Transverse colon (tissue), 4 donors: ENCODE measurements around the gene EDAR. TPM values are rescaled to one million over a fixed set of nuclear protein-coding genes. Genes with fewer than 3 reads are reported as not detected.

ENCODE experiments used
- DNase-seq: peaks from one replicate; pipeline ENCODE4 v3.0.0-alpha.2; 2019
- H3K27ac ChIP-seq, 4 donors: fragments of 200-600 bp; sonication (generic); 2 replicates each; pipeline ENCODE4 v1.5.1; 2016 to 2018; ENCODE audit warnings: inconsistent platforms in 4 of 4
- H3K27me3 ChIP-seq: fragments of 200-600 bp; sonication (generic); 2 replicates; pipeline ENCODE4 v1.5.1; 2017; ENCODE audit warnings: inconsistent platforms
- H3K36me3 ChIP-seq, 4 donors: fragments of 200-600 bp; sonication (generic); 2 replicates each; pipeline ENCODE4 v1.5.1; 2017 to 2019; ENCODE audit warnings: inconsistent platforms in 4 of 4
- H3K4me1 ChIP-seq, 4 donors: fragments of 200-600 bp; sonication (generic); 2 replicates each; pipeline ENCODE4 v1.5.1; 2017 to 2020; ENCODE audit warnings: inconsistent platforms in 4 of 4
- H3K4me3 ChIP-seq, 4 donors: fragments of 200-600 bp; sonication (generic); 1 replicate in 1 of 4; 2 replicates in 3 of 4; pipeline versions ENCODE4 v1.5.1 to v1.6.1; 2017 to 2019; ENCODE audit warnings: inconsistent platforms in 4 of 4
- H3K9me3 ChIP-seq, 2 donors: fragments of 200-600 bp; sonication (generic); 2 replicates each; pipeline ENCODE4 v1.5.1; 2017 to 2019; ENCODE audit warnings: inconsistent platforms in 2 of 2
- CTCF ChIP-seq, 5 experiments: fragments of 200-600 bp in 3 of 5; fragments of 450-650 bp in 2 of 5; sonication (generic) in 3 of 5; IDR thresholded peaks; 1 replicate in 2 of 5; 2 replicates in 3 of 5; pipeline ENCODE4 v1.5.1; 2016 to 2017; ENCODE audit warnings: antibody characterized with exemption in 5 of 5, inconsistent platforms in 3 of 5, mild to moderate bottlenecking in 2 of 5, moderate library complexity in 1 of 5
- EP300 ChIP-seq: sonication (generic); formaldehyde crosslinking; IDR thresholded peaks from one replicate; pipeline ENCODE4 v1.6.1; 2017; ENCODE audit warnings: antibody characterized with exemption, low read depth
- POLR2A ChIP-seq: fragments of 450-650 bp; IDR thresholded peaks from one replicate; pipeline ENCODE4 v1.6.1; 2016; ENCODE audit warnings: antibody characterized with exemption, mild to moderate bottlenecking, moderate library complexity
- POLR2AphosphoS5 ChIP-seq, 3 donors: sonication (generic); formaldehyde crosslinking; IDR thresholded peaks; one replicate each; pipeline ENCODE4 v1.6.1; 2016; ENCODE audit warnings: antibody characterized with exemption in 3 of 3
- WGBS, 2 donors: methylation state at CpG; one replicate each; pipeline ENCODE4 v1.1.5; 2018; ENCODE audit warnings: low coverage in 1 of 2; 5-methylcytosine and 5-hydroxymethylcytosine counted together
- in situ Hi-C, 4 donors: fragments of 200-750 bp; cut with MboI; loops; one replicate each; pipeline versions ENCODE4 v1.15.0 to v1.15.1; 2017; ENCODE audit warnings: low sequenced_read_pairs in 3 of 4, low pct_ligation_motif_present in 1 of 4, low pct_unique_long_range_greater_than_20kb in 1 of 4
- intact Hi-C: fragments of 100-400 bp; cut with DNase I; formaldehyde crosslinking; loops from one replicate; pipeline ENCODE4 v1.15.1; 2023; ENCODE audit warnings: low total_unique reads
- total RNA-seq, 4 donors: library from RNA; depleted of rRNA; stranded (reverse); fragments of >200 nt; gene quantifications; one replicate each; pipeline ENCODE4 v1.1.0, GENCODE V29; 2016

Gene EDAR
- total RNA-seq, 4 donors from 2014 or later = 0.14 to 0.64 TPM; not detected in 2

DNA sequence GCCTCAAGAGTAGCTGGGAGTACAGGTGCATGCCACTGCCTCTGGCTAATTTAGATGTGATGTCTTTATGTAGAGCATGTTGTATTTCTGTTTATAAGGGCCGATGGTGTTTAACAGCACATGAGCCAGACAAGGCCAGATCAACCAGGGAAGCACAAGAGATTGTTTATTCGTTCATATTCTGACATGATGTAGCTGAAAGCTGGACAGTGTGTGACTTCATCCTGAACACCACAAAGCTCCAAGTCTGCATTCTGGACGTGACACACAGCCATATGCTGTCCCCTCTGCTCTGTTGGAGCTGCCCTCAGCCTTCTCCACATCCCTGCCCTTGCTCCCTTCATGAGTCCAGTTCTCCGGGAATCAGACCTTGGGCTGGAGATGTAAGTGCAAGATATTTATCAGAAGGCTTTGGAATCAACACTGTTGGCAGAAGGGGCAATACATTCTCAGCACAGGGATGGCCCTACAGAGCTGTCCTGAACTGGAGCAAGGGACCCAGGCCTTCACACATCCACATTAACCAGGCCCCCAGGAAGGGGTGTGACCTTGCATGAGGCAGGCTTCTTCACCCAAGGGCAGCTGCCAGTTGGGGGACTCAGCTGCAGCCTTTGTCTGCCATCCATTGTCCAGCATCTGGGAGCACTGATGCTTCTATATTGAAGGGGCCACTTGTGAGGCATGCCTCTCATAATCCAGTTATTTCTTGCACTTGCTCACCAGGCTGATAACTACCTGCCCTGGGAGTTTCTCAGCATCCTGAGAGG lies 38.5 kb downstream of the EDAR start:
- no peak for DNase-seq
- peaks cover 9 to 19% of the 10 kb centered on the region in 2 donors for H3K9me3 ChIP-seq
- no peak overlapping the region for H3K4me3 ChIP-seq
- intact Hi-C loops (no loop called here), in situ Hi-C loops (no loop called here)
- H3K36me3 ChIP-seq = no peaks in the 10 kb centered on the region
- H3K27ac ChIP-seq = no peak overlapping the region
- 65% methylated on average over 4 of the region's 4 CpGs; no CpG with 5 or more reads in 1 of the 2 donors for WGBS, 2 donors
- TF ChIP-seq POLR2AphosphoS5 (IDR thresholded peaks at IDR 0.05) (no peak), POLR2A (no peak), EP300 (no peak), CTCF (IDR thresholded peaks at IDR 0.05) (no peak)
- H3K4me1 ChIP-seq = no peaks in the 10 kb centered on the region
- H3K27me3 ChIP-seq = no peaks in the 10 kb centered on the region

GRCh38 chr2:108949316-108950239 lies 39.4 kb downstream of the EDAR start:
- Histone ChIP-seq H3K27me3 (no peaks in the 10 kb centered on the region), H3K27ac (no peak overlapping the region), H3K4me3 (no peak overlapping the region), H3K9me3 (peaks cover 9 to 19% of the 10 kb centered on the region in 2 donors), H3K36me3 (no peaks in the 10 kb centered on the region), H3K4me1 (no peaks in the 10 kb centered on the region)
- peak; percentile 34 for DNase-seq
- in situ Hi-C loops (no loop called here), intact Hi-C loops (no loop called here)
- TF ChIP-seq CTCF (IDR thresholded peaks at IDR 0.05) = no peak
- TF ChIP-seq EP300 = no peak
- TF ChIP-seq POLR2A = no peak
- TF ChIP-seq POLR2AphosphoS5 (IDR thresholded peaks at IDR 0.05) = no peak
- 43 to 67% methylated on average over 2 to 4 of the region's 4 CpGs for WGBS, 2 donors

- H3K27ac ChIP-seq = no peak overlapping the region
- H3K36me3 ChIP-seq = no peaks in the 10 kb centered on the region
- no peak for DNase-seq
- in situ Hi-C loops = no loop called here
- peaks cover 9 to 13% of the 10 kb centered on the region in 2 donors for H3K9me3 ChIP-seq
- H3K4me1 ChIP-seq = no peaks in the 10 kb centered on the region
- no peak overlapping the region for H3K4me3 ChIP-seq
- intact Hi-C loops = no loop called here
- WGBS, 2 donors = 92% methylated on average over 5 of the region's 5 CpGs; no CpG with 5 or more reads in 1 of the 2 donors
- no peaks in the 10 kb centered on the region for H3K27me3 ChIP-seq
- TF ChIP-seq EP300 = no peak
- no peak for TF ChIP-seq CTCF (IDR thresholded peaks at IDR 0.05)
- TF ChIP-seq POLR2AphosphoS5 (IDR thresholded peaks at IDR 0.05) = no peak
- TF ChIP-seq POLR2A = no peak
These were observed 41.6 kb downstream of the EDAR start for GRCh38 chr2:108947271-108947907.

- Histone ChIP-seq H3K4me3 (no peak overlapping the region), H3K36me3 (no peaks in the 10 kb centered on the region), H3K27ac (no peak overlapping the region), H3K4me1 (no peaks in the 10 kb centered on the region), H3K9me3 (peaks cover 8 to 9% of the 10 kb centered on the region in 2 donors), H3K27me3 (no peaks in the 10 kb centered on the region)
- intact Hi-C loops = no loop called here
- 100% methylated on average over 1 of the region's 1 CpG; no CpG with 5 or more reads in 1 of the 2 donors for WGBS, 2 donors
- DNase-seq = no peak
- in situ Hi-C loops = no loop called here
- TF ChIP-seq CTCF (IDR thresholded peaks at IDR 0.05) (no peak), EP300 (no peak), POLR2AphosphoS5 (IDR thresholded peaks at IDR 0.05) (no peak), POLR2A (no peak)
These were observed 42.6 kb downstream of the EDAR start for GRCh38 chr2:108946442-108946841.
